ENCODE measurements around the gene UBTD2.

- TF ChIP-seq CTCF (IDR thresholded peaks at IDR 0.05; ENCODE audit: borderline replicate concordance, extremely low read depth, low read length, poor library complexity, severe bottlenecking) (no peak), EZH2 (IDR thresholded peaks at IDR 0.05; ENCODE audit: borderline replicate concordance, low read depth, low read length, severe bottlenecking) (no peak)
Observed at GRCh38 chr5:172166030-172166826, 117.3 kb downstream of the UBTD2 start.
